ENCODE measurements around the gene ERC2.

Gene ERC2

DNA sequence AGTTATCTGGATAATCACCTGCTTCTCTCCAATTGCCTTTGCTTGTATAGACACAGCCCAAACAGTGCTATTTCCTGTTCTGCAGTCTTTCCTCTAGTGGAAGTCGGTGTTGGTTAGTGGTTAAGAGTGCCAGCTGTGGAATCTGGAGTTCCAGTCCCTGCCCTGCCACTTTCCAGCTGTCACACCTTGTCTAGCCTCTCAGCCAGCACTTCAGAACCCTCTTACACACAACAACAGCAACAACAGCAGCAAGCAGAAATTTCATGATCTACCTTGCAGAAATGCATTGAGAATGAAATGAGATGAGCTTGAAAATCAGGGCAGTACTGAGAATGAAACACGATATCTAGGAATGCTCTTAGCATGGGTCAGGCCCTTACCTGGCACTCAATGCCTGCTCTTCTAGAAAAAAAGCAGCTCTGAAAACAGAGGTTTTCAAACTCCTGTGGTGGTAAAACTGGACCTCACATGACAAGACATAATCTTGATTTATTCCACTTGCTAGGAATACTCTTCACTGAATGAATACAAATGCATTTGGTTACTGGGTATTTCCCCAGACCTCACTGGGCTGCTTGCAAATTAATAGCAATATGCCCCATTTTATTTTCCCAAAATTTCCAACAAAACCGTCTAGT is 977.9 kb downstream of the ERC2 start:
- DNase-seq (ENCODE audit: low spot score), result no peak

DNA sequence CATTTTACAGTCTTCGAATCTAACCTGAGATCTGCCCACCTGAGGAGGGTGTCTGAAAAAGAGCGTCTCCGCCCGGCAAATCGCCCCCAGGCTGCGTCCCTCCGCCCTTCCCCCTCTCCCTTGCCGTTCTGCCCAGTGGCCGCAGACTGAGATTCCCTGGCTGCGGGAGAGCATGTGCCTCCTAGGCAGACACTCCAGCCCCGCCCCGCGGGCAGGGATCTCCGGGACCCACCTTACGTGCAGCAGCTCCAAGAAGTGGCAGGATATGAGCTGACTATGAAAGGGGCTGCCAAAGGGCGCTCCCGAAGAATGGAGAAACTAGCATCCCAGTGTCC is 978.5 kb downstream of the ERC2 start:
- no peak for DNase-seq (ENCODE audit: low spot score)

DNA sequence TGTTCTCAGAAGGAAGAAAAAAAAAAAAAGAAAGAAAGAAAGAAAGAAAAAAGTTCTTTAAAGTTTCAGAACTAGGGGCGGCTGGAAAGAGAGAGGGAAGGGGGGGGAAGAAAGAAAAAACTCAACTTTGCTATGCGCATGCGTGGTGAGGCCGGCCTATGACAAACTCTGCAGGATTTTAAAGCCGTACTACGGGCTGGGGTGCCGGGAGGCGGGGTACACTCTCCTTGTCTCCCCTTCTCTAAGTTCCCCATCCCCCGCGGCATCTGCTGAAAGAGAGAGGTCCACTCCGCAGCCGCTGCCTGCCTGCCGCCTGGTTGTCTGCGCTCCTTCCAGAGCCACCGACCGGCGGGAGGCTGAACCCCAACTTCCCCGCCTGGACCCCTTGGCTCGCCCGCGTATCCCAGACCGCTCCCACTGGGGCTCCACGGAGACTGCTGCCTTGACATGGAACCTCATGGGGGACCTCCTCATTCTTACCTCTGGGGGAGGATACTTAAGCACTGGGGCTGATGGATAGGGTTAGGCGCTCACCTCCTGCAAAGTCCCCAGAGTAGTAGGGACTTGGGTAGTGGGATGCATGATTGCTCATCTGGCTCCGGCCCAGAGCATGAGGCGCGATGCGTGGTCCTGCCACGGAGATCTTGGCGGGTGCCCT is 979.7 kb downstream of the ERC2 start:
- DNase-seq (ENCODE audit: low spot score), result peak; percentile 64

DNA sequence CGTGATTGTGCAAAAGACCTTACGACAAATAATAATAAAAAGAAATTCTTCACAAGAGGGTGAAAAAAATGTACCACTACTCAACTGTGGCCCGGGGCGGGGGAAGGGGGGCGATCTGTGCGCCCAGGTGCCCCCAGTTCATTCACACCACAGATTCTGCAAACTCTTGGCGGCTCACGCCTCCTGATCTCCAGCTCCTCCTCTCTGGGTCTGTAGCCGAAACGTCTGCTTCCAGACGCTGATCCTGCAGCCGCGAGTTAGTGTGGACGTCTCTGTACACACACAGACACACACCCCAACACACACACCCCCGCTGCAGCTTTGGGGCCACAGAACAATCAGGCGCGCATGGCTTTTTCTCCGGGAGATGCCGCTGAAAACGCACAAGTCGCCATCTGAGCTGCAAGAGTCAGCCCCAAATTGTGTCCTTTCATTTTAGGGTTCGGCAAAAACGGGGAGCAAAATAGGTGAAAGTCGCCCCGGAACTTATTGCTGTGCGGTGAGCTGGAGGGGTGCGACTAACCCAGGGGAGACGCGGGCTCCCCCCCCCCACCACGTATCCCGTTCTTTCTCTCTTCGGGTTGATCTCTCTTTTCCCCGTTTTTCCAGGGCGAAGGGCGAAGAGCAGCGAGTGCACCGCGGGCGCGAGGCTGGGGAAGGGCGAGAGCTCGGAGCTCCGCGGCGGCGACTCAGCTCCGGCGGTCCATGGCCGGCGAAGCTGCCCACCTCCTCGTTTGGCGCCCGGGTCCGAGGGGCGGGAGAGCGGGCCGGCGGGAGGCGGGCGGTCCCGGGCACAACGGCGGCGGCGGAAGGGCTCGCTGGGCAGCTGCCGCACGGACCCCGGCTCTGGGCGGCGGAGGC is 980.7 kb downstream of the ERC2 start:
- DNase-seq (ENCODE audit: low spot score), result peak; percentile 30

DNA sequence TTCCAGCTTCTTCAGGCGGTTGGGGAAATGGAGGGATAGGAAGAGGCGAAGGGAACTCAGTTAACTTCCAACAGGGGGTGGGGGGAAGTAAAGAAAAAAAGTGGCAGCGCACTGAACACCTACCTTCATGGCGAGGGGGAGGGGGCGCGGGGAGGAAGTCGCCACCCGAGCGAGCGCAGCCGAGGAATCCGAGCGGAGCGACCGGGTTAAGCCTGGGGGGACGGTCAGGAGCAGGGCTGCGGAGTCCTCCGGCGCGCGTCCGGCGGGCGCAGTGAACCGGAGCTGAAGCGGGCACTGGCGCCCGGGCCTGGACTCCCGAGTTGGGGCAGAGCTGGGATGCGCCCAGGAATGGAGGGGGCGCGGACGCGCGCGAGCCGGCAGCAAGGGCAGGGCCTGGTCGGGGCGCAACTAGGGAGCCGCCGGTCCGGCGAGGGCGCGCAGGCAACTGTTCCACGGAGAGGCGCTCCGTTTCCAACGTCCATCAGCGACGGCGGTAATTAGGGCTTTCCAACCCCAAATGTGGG is 981.3 kb downstream of the ERC2 start, which contains the start of gene WNT5A:
Gene WNT5A (minus strand): TSS at position 450 of the 524 bp plus-strand sequence. CDS start 321 bp downstream, at position 129.
- DNase-seq (ENCODE audit: low spot score), result peak; percentile 24

DNA sequence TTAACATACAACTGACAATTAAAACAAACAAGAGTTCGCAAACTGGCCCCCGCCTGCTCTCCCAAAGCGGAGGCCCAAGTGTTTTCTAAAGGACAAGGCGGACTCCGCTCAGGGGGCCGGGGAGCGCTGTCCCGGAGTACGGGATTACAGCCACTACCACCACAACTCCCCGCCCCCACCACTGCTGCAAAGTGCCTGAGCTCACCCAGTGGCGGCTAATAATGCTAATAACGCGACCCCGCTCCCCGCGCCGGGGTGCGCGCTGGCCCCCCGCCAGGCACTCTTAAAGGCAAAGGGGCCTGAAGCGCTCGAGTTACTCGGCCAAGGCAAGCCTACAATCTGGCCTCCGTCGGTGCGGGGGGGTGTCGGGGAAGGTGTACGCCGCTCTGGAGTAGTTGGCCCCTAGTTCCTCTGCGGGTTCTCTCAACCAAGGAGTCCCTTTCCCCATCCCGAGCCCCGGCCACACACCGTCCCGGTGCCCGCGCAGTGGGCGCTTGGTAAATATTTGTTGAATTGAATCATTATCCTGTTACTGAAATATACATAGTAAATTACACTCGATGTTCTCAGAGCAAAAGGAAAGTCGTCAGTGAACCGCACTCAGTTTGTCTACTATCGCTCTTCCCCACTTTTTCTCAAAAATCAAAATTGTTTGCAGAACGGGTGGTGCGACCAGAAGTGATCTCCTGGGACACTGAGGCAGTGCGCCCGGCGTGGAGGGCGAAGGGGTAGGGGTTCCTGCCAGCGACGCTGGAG is 982.0 kb downstream of the ERC2 start:
- DNase-seq (ENCODE audit: low spot score), result peak; percentile 44

DNA sequence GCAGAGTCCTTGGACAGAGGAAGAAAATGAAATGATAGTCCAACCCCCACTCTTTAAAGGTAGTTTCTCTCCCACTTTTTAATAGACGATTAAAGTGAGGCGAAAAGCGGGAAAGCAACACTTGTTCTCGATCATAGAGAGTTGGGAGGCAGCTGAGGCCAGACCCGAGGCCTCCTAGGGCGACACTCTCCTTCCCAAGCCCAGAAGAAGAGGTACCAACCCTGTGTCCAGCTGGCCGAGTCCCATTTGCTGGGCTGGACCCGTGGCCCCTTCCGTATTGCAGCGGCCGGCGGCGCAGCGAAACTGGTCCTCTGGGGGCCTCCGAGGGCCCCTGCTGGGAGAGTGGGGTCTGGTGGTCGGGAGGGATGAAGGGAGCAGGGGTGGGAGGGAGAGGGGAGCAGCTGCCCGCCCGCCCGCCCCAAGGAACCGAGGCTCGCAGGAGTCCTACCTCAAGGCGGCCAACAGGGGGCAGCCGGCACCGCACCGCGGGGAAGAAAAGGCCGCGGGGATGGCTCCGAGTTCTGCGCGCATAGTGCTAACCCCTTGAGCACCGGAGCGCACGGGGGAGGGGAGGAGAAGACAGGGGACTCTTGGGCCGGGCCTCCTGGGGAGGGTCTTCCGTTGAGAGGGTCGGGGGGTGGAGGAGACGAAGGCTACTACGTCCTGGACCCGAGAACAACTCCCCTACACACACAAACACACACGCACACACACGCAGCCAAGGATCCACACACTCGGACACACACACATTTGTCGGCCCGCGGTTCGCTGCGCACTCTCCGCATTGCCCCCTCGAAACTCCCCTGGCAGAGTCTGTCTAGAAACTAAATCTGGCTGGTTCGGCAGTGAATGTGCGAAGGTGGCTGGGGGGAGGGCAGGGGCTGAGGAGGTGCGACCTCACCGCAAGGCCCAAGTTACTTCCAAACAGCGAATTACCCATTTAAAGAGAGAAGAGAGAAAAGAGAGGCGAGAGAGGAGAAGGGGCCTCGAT is 983.2 kb downstream of the ERC2 start:
- DNase-seq (ENCODE audit: low spot score), result peak; percentile 75

DNA sequence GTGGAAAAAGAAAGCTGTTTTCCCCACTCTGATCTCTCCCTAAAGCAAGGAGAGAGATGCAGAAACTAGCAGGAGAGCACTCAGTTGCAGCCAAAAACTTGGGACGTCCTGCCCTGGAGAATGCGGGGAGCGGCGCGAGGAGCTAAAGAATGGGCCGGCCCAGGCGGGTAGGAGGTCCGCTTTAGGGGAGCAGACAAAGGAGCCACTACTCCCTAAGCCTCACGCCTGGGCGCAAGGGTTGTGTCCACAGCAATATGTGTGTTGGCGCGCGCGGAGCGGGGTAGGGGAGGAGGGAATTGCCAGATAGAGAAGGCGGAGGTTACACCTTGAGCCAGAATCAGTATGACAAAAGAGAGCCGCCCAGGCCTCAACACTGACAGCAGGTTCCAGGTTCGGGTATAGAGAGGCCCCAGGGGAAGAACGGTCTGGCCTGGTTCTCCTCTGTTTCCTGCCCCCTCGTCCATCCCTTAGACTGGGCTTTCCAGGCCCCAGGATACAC is 984.0 kb downstream of the ERC2 start:
- DNase-seq (ENCODE audit: low spot score), result no peak

DNA sequence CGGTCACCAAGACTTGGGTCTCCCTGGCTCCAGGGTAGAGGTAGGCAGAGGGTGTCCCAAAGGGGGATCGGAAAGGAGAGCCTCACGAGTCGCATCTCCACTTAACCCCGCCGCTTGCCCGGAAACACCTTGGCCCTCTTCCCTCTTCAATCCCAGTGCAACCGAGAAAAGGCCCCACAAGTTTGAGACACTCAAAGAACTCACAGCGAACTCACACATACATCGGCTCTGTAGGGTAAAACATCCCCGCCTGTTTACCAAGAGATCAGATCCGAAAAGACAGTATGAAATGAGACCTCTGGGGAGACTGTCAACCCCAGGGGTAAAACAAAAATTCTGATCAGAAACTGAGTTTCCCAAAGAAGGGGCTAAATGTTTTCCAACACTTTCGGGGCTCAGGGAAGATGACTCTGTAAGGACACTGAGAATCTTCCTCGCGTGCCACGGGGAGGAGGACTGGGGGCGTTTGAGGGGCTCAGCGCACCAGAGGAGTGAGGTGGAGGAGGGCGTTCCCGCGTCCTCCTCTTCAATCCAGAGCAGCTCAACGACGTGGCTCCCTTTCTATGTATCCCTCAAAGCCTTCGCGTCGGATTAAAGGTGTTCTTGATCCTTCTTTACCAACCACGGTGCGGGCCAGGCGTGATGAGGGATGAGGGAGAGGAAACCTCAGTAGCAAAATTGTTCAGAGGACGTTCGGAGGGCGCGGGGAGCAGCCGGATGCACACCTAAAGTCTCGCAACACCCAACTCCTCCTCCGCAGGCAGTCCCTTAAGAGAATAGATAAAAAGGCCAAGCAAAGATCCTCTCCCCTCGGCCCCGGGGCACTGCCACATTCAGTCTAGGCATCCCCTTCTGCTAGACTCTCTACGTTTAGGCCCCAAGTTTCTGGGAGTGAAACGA is 984.8 kb downstream of the ERC2 start:
- DNase-seq (ENCODE audit: low spot score), result no peak

DNA sequence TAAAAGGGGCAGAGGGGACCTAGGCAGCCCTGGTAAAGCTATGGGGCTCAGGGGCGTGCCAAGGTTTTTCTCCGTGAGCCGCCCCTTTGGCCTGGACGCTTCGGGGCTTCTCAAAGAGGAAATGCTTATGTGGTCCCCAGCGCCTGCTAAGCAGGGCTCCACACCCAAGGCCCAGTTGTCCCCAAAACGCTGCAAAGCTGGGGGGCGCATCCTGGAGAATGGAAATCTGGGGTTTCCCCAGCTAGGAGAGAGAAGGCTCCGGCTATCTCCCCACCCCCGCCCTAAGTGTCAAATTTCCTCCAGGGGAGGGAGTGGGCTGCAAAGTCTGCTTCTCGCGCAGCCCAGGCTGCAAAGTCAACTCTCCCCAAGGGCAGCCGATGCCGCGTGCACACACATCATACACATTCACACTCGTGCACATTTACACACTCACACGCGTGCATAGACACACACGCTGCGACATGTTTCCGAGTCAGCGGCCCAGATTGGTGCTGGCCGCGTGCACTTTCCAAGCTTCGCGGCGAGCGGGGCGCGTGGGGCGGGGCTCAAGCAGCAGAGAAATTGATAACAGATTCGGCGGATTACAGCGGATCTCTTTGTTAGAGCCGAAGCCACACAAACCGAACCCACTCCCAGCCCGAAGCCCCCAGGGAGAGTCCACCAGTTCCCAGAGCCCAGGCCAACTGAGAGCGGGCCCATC is 985.6 kb downstream of the ERC2 start:
- DNase-seq (ENCODE audit: low spot score), result no peak

DNA sequence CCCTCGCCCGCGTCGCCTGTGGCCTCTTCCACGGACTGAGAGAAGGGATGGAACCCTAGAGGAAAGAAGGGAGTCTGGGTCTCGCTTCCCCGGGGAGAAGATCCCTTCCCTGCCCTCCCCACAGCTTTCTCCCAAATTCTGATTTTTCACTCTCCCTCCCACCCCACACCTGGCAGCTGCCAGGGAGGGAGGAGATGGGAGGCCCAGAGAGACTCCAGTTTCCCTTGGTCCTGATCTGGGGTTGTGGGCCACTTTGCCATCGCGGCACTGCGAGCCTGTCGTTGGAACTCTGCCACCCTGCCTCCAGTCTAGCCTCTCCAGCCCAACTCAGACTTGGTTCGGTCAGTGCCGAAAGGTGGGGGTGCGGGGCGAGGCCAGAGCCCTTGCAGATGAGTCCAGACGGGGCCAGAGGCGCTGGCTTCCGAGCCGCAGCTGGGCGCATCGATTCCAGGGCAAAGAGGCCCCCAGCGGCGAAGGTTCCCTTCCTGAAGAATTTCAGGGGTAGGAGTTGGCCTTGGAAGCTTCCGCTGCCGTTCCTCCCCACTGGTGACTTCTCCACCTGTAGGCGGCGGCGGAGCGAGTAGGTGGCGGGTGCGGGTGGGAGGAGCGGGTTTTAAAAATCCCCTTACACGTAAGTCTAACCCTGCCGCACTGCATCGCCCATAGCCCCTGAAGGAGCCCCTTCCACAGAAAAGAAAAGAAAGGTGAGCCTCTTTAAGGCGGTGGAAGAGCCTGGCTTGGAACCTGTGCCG is 986.3 kb downstream of the ERC2 start:
- DNase-seq (ENCODE audit: low spot score), result no peak

DNA sequence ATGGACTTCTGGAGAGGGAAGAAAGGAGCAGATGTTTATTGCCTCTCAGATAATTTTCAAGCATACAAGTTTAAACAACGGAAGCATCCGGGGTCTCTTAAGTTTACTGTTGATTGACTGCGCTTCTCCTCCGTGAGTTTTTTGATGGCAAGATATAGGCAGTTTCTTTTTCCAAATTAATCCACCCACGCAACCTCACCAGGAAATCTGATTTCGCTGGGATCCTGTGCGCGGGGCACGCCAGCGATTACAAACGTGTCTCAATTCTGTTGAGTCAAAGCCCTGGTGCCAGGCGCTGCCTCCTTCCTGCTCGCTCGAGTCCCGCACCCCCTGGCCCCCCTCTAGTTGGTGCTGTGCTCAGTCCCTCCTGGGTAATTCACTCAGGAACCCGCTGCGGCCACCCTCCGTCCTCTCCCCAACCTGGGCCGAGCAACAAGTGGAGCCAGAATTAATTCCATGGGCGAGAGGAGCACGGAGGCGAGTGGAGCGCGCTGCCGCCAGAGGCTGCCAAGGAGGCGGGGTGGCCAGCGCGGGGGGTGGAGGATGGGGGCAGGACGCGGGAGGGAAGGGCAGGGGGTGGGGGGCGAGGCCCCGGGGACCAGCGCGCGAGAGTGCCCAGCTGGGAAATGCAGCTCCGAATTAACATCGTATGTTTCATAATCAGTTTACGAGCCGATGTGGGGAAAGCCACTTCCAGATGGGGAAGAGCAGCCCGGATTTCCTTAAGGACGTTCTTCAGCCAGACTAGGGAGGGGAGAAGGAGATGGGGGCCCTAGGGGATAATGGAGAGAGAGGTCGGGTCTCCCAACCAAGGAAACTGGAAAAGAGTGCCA is 987.1 kb downstream of the ERC2 start:
- no peak for DNase-seq (ENCODE audit: low spot score)

DNA sequence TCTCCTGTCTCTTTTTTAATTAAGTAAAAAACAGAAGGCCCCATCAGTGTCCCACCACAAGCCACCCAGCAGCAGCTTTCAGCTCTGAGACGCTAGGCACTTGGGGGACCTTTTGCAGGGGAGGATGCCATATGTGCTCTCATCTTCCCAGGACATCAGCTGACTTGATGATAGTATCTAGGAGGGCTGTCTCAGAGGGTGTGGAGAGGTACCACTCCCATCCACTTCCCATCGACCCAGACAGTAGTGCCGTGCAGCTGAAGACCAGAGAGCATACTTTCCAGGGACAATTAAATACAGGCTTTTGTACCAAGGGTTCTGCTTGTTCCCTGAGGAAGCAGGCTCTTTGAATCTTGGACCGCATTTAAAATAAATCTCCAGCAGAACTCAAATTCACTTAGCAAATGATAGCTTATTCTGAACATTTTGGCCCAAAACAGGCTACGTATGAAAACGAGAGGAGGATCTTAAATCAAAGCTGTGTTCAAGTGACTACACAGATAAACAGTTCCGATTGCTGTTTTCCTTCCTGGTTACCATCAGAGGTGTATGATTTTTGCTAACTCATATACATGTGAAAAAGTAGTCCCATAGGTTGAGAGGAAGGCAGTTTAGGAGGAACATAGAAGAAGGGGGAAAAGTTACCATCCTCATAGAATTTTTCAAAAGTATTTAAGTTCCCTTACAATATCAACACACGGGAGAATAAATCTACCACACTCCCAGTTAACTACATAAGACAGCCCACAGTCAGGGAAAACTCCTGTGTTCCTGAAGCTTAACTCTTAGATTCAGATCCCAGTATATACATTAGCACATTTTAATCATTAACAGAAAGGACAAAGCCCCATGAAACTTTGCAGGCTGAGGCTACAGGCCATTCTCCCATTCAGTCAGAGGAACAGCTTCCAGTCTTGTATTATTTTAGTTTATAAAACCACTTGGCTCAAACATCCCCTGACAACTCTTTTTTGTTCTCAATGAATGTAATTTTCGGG is 990.7 kb downstream of the ERC2 start:
- no peak for DNase-seq (ENCODE audit: low spot score)

DNA sequence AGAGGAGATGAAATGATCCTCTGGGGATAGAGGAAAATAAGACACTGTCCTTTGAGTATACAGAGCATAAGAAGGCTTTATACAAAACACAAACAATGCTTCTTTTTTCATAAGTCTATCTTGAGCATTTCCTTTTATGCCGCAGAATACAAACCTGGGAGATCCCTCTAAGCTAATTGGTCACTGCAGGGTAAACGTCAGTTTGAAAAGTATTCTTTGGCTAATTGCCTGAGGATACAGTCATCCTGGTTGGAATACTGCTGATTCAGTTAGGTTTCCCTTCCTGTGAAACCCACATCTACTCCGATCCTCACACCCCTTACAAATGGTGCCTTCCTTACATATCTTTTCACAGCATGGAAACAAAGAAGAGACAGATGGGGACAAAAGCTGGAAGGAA is 991.8 kb downstream of the ERC2 start:
- DNase-seq (ENCODE audit: low spot score), result no peak

DNA sequence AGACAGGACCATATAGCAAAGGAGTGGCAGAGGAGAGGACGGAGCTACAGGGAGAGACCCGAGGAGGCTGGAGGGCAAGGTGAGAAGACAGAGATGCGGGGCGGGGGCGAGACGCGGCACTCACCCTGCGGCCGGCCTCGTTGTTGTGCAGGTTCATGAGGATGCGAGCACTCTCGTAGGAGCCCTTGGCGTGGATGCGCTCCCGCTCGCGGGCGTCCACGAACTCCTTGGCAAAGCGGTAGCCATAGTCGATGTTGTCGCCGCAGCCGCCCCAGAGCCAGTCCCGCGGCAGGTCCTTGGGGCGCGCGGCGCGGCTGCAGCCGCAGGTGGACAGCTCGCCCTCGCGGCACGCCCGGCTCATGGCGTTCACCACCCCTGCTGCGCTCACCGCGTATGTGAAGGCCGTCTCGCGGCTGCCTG is 994.0 kb downstream of the ERC2 start:
- no peak for DNase-seq (ENCODE audit: low spot score)

DNA sequence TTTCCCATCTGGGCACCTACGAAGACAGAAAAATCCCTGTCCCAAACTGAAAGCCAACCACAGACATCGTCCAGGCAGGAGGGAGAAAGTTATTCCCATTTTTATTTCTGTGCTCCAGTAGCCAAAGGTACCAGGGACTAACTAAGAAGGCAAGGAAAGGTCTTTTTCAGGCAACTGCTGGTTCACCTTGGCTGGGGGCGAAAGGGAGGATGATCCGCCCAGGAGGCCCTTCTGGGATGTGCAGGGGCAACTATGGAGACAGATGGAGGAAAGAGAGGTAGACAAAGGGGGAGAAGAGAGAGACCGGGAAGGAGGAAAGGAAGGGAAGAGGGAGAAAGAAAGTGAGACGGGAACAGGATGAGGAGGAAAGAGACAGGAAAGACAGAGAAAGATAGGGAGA is 994.5 kb downstream of the ERC2 start:
- DNase-seq (ENCODE audit: low spot score), result no peak
